ENCODE results near the gene HIP1.
"Not testable (repeated sequence)": the region's sequence is repeated elsewhere in the genome, so short reads cannot be mapped to it uniquely, and the experiment has no call there.

The HIP1 gene

DNA sequence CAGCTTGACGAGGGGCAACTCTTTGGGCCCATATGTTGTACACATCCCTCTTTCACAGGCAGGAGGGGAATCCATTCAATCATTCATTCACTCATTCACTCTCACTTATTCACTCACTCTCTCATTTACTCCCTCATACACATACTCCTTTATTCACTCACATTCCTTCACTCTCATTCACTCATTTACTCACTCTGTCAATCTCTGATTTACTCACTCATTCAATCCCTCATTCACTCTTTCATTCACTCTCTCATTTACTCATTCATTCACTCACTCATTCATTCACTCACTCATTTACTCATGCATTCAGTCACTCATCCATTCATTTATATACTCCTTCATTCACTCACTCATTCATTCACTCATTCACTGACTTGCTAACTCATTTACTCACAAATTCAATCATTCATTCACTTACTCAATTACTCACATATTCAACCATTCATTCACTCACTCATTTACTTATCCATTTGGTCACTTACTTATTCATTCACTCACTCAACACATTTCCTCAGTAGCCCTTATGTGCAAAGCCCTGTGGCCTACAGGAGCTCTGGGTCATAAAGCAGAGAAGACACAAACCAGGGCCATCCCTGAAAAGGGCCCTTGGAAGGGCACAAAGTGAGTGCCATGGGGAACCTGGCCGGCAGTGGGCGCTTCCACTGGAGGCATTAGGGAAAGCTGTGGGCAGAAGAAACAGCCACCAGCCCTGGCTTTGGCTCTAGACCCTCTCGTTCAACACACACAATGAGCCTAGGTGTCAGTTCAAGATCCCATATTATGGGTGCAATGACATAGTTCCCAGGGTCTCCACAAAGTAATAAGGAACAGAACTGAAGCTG is 26.0 kb downstream of the HIP1 start:
- no peak for DNase-seq

DNA sequence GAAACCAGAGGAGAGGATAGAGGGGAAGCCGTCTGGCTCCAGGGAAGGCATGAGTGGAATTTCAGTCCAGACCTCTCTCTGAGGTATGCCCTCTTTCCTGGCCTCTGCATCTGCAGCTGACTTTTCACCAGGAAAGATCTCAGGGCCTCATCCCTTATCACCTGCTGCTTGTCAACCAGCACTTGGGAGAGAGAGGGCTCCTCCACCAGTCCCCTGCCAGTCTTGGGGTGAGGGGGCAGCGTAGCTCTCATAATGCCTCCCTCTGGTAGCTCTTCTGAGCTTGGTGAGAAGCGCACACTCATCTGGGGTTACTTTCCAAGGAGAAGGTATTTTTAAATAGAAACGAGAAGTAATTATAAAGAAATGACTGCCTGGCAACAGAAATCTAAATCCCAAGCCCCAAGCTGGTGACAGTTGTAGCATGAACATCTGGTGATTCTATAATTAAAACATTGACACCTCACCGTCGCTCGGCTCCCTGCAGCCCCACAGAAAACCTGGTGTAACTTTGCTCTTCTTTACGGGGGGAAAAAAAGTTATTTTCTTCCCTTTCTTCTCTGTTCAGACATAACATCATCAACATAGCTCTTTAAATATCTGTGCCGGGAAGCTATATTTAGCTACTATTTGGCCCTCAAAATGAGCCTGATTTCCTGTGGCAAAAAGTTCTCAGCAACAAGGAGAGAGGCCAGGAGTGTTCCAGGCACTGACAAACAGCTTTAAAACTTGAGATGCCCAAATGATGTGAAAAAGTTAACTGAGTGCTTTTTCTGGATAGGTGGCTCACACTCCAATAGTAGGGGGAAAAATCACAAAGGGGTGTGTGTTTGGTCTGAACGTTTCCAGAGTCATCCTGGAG is 26.9 kb downstream of the HIP1 start:
- DNase-seq: no peak

GRCh38 chr7:75711076-75711475 is 27.7 kb downstream of the HIP1 start:
- no peak for DNase-seq

DNA sequence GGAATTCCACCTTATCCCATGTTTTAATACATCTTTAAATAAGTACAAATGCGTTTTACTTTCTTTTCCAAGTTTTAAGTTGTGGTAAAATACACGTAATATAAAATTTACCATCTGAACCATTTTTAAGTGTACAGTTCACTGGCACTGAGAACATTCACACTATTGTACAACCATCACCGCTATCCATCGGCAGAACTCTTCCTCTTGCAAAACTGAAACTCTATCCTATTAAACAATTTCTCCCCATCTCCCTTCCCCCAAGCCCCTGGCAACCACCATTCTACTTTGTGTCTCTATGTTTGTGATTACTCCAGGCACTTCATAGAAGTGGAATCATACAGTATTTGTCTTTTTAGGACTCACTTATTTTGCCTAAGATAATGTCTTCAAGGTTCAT is 33.8 kb downstream of the HIP1 start:
- no peak for DNase-seq

DNA sequence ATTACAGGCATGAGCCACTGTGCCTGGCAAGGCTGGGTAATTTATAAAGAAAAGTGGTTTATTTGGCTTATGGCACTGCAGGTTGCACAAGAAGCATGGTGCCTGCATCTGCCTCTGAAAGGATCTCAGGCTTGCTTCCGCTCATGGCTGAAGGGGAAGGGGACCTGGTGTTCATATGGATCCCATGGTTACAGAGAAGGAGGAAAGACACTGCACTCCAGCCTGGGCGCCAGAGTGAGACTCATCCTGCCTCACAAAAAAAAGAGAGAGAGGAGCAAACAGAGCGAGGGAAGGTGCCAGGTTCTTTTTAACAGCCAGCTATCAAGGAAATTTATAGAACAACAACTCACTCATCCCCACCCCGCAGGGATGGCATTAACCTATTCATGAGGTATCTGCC is 36.2 kb downstream of the HIP1 start:
- no peak for DNase-seq

GRCh38 chr7:75699993-75700392 is 38.7 kb downstream of the HIP1 start:
- no peak for DNase-seq

DNA sequence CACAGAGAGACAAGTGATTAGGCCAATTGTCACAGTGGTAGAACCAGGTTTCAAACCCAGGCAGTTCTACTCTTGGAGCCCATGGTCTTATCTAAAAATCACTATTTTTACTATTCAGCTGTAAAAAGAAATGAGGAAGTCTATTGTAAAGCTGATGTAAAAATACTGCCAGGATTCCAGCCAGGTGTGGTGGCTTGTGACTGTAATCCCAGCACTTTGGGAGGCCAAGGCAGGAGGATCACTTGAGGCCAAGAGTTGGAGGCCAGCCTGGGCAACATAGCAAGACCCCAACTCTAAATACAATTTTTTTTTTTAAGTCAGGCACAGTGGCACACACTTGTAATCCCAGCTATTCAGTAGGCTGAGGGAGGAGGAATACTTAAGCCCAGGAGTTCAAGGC is 40.4 kb downstream of the HIP1 start:
- no peak for DNase-seq

DNA sequence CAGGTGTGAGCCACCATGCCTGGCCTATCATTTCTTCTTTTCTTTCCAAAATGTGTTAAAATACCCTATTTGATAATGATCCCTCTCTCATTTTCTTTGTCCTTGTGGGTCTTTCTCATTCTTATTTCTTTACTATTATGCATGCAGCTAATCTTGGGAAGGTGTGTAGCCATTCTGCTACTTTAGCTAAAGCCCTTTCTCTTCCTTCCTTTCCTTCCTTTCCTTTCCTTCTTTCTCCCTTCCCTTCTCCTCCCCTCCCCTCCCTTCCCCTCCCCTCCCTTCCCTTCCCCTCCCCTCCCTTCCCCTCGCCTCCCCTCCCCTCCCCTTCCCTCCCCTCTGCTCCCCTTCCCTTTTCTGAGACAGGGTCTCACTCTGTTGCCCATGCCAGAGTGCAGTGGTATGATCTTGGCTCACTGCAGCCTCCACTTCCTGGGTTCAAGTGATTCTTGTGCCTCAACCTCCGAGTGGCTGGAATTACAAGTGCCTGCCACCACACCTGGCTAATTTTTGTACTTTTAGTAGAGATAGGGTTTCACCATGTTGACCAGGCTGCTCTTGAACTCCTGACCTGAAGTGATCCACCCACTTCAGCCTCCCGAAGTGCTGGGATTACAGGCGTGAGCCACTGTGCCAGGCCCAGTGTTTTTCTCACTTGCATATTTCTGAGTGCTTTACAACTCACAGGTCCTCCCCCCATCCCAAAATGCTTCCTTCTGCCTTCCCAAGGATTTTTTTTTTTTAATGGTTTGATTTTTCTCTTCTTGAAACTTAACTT is 42.3 kb downstream of the HIP1 start:
- DNase-seq: no peak

GRCh38 chr7:75694638-75695399 is 43.9 kb downstream of the HIP1 start:
- no peak for DNase-seq

DNA sequence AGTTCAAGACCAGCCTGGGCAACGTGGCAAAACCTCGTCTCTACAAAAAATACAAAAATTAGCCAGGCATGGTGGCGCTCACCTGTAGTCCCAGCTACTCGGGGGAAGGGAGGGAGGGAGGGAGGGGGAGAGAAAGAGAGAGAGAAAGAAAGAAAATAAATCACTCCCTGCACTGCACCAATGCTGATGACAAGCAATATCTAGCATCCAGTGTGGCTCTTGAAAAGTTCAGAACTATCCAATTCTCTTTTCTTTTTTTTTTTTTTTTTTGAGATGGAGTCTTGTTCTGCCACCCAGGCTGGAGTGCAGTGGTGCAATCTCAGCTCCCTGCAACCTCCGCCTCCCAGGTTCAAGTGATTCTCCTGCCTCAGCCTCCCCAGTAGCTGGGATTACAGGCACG is 45.1 kb downstream of the HIP1 start:
- DNase-seq: not testable (repeated sequence)

DNA sequence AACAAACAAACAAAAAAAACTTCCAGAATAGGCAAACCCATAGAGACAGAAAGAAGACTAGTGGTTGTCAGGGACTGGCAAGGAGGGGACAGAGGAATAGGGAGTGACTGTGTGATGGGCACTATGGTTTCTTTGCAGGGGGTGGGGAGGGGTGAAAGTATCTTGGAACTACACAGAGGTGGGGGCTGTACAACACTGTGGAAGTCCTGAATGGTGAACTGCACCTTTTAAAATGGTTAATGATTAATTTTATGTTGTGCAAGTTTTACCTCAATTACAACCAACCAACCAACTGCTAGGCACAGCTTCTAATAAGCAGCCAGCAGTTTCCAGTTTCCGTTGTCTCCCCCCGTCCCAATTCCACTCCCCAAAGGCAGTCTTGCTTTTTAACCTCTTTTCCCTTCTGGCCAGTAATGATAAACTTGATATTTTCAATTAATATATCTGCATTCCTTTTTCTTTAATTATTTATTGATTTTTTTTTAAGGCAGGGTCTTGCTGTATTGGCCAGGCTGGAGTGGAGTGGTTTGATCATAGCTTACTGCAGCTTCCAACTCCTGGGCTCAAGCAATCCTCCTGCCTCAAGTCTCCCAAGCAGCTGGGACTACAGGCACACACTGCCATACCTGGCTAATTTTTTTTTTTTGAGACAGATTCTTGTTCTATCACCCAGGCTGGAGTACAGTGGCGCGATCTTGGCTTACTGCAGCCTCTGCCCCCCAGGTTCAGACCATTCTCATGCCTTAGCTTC is 46.8 kb downstream of the HIP1 start:
- no peak for DNase-seq

GRCh38 chr7:75690121-75690523 is 48.6 kb downstream of the HIP1 start:
- DNase-seq: no peak

GRCh38 chr7:75689246-75690099 is 49.3 kb downstream of the HIP1 start:
- DNase-seq: no peak

DNA sequence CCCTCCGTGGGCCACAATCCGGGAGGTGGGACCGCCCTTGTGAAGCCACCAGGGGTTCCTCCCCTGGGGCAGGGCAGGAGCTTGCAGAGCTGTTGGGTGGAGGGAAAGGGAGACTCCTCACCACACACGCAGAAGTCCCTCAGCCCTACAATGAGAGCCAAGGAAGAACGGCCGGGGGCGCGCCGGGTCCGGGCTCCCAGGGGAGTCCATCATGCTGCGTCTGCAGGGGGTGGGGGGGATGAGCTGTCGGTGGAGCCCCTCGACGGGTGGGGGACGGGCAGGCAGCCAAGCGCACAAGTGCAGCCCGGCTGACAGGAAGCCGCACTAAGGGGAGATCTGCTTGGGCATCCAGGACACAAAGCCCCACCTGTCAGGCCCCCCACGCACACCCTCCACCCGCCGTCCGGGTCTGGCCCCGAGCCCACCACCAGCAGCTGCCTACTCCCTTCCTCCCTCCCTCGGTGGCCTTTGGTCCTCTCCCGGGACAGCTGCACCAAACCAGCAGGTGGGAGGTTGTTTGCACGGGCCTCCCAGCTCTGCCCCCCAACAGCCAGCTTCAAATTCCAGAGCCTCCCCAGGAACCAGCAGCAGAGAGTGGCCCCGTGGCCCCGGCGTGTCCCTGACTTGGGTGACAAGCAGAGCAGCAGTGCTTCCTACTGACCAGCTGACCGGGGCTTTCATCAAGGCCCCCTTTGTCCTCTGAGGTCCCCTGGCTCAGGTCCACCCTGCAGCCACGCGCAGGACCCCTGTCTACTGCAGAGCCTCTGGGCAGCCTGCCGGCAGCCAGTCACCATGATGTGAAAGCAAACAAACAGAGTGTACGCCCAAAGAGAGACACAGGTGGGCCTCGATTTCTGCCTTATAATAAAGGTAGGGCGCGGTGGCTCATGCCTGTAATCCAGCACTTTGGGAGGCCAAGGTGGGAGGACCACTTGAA is 50.3 kb downstream of the HIP1 start:
- DNase-seq: no peak

GRCh38 chr7:75687246-75688088 is 51.3 kb downstream of the HIP1 start:
- DNase-seq: no peak

GRCh38 chr7:75686551-75686950 is 52.2 kb downstream of the HIP1 start:
- no peak for DNase-seq

DNA sequence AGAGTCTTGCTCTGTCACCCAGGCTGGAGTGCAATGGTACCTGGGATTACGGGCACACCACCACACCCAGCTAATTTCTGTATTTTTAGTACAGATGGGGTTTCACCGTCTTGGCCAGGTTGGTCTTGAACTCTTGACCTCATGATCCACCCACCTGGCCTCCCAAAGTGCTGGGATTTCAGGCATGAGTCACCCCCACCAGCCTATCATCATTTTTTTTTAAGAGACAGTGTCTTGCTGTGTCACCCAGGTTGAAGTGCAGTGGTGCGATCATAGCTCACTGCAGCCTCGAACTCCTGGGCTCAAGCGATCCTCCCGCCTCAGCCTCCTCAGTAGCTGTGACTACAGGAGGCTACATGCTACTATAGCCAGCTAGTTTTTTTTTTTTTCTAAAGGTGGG is 56.7 kb downstream of the HIP1 start:
- DNase-seq: not testable (repeated sequence)

DNA sequence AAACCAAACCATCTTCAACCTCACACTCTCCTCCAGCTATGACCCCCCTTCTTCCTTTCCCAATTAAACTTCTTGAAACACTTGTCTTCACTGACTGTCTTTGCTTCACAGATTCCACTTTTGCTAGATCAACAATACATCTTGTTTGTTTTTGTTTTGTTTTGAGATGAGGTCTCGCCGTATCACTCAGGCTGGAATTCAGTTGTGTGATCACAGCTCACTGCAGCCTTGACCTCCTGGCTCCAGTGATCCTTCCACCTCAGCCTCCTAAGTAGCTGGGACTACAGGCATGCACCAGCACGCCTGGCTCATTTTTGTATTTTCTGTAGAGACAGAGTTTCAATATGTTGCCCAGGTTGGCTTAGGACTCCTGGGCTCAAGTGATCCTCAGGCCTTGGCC is 59.7 kb downstream of the HIP1 start:
- no peak for DNase-seq

DNA sequence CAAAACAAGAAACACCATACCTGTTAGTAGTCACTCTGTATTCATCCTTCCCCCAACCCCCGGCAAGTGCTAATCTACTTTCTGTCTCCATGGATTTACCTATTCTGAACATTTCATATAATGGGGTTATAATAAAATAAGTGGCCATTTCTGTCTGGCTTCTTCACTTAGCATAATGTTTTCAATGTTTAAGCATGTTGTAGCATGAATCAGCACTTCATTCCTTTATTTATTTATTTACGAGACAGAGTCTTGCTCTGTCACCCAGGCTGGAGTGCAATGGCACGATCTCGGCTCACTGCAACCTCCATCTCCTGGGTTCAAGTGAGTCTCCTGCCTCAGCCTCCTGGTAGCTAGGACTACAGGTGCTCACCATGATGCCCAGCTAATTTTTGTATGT is 69.2 kb downstream of the HIP1 start:
- DNase-seq: no peak

Data from GF-D8 (cell line).